Panc1 (cell line): ENCODE results near the gene PLCG2.

Source experiments
- CTCF ChIP-seq: fragments of 450-650 bp; IDR thresholded peaks from 2 replicates; pipeline ENCODE4 v1.5.1; 2017; ENCODE audit warnings: mild to moderate bottlenecking
- SIN3A ChIP-seq: IDR thresholded peaks from 2 replicates; pipeline ENCODE4 v1.6.1; 2012; ENCODE audit warnings: low read depth, mild to moderate bottlenecking, low read length, moderate library complexity, borderline replicate concordance; ENCODE audit not compliant: insufficient read depth

- TF ChIP-seq SIN3A (no peak), CTCF (peak; percentile 87)
Observed at GRCh38 chr16:81873843-81874752, 95.0 kb downstream of the PLCG2 start.
